GM21515 (cell line): ENCODE measurements around the gene FGFRL1.
A peak's percentile ranks its signal among the peaks of the same experiment; 100 is the strongest.
"Not testable (repeated sequence)": the region's sequence is repeated elsewhere in the genome, so short reads cannot be mapped to it uniquely, and the experiment has no call there.

ENCODE experiments used
- ATAC-seq: cut with Tn5 transposase; IDR thresholded peaks from one replicate; pipeline ENCODE4 v1.9.1; 2021; ENCODE audit not compliant: unreplicated experiment

The FGFRL1 gene

GRCh38 chr4:972651-973424, 38.6 kb upstream of the FGFRL1 start:
- peak; percentile 42 for ATAC-seq

GRCh38 chr4:973431-974397, 37.7 kb upstream of the FGFRL1 start, which contains the start of gene DGKQ:
DGKQ (minus strand) TSS chr4:973569; CDS start chr4:973482, 87 bp downstream.
- ATAC-seq = peak; percentile 64

- ATAC-seq = no peak
Observed at GRCh38 chr4:974668-975067, 36.8 kb upstream of the FGFRL1 start.

- ATAC-seq = not testable (repeated sequence)
Observed at GRCh38 chr4:976016-976415, 35.4 kb upstream of the FGFRL1 start.

- no peak for ATAC-seq
Observed at GRCh38 chr4:978957-979701, 32.3 kb upstream of the FGFRL1 start.

- no peak for ATAC-seq
Observed at GRCh38 chr4:982291-982690, 29.1 kb upstream of the FGFRL1 start.

GRCh38 chr4:982814-983213, 28.6 kb upstream of the FGFRL1 start:
- no peak for ATAC-seq

GRCh38 chr4:984336-985054, 26.9 kb upstream of the FGFRL1 start:
- no peak for ATAC-seq

- ATAC-seq = no peak
Observed at GRCh38 chr4:985123-985830, 26.1 kb upstream of the FGFRL1 start.

GRCh38 chr4:986428-986878, 25.0 kb upstream of the FGFRL1 start:
- ATAC-seq = peak; percentile 15

GRCh38 chr4:986879-987623, 24.4 kb upstream of the FGFRL1 start, which contains the start of gene IDUA:
IDUA (plus strand) TSS chr4:987044; CDS start chr4:987085, 41 bp downstream.
- ATAC-seq = peak; percentile 75

- ATAC-seq = no peak
Observed at GRCh38 chr4:987624-988513, 23.6 kb upstream of the FGFRL1 start.

- no peak for ATAC-seq
Observed at GRCh38 chr4:988726-989721, 22.4 kb upstream of the FGFRL1 start.

- ATAC-seq = no peak
Observed at GRCh38 chr4:989722-990471, 21.5 kb upstream of the FGFRL1 start.

- no peak for ATAC-seq
Observed at GRCh38 chr4:990746-991367, 20.6 kb upstream of the FGFRL1 start.
